ENCODE measurements around the gene CCNF. TPM values are rescaled to one million over a fixed set of nuclear protein-coding genes. Genes with fewer than 3 reads are reported as not detected.

The CCNF gene
- total RNA-seq, 1 experiment from 2014 or later: 35.8 TPM

- H3K27me3 ChIP-seq (ENCODE audit: control insufficient read depth, insufficient read depth, low read length): no peaks in the 10 kb centered on the region
- CTCF ChIA-PET: no interaction called here
- peak overlapping the region; percentile 61 to 76 for H3K4me3 ChIP-seq (ENCODE audit: low read depth in 2 of 2, low read length in 2 of 2)
- no peaks in the 10 kb centered on the region for H3K36me3 ChIP-seq (ENCODE audit: control insufficient read depth, insufficient read depth, low read length)
- no peak for TF ChIP-seq TCF7L2 (IDR thresholded peaks at IDR 0.05; ENCODE audit: low read depth, low read length)
- TF ChIP-seq CTCF (IDR thresholded peaks at IDR 0.05): no peak
- no peak for TF ChIP-seq SIN3A (IDR thresholded peaks at IDR 0.05; ENCODE audit: borderline replicate concordance, insufficient read depth, low read depth, low read length)
- no peak for TF ChIP-seq POLR2AphosphoS5 (IDR thresholded peaks at IDR 0.05; ENCODE audit: low read depth, low read length)
- no peak for TF ChIP-seq REST (IDR thresholded peaks at IDR 0.05; ENCODE audit: insufficient read depth in 1 of 2, low read depth in 2 of 2, low read length in 1 of 2)
- intact Hi-C loops (cut with micrococcal nuclease; ENCODE audit: unreplicated experiment): no loop called here
- POLR2A ChIA-PET: interaction anchor here (0.6 kb wide), 1 partner anchor 191 kb away, joined by 9 read pairs; no protein-coding TSS in a partner anchor
- ATAC-seq (no peak), DNase-seq (ENCODE audit: low read depth, low spot score) (no peak)
- no peaks in the 10 kb centered on the region for H3K9me3 ChIP-seq (ENCODE audit: control insufficient read depth, insufficient read depth, low read depth, low read length)
- peaks cover 23% of the 10 kb centered on the region for H3K4me1 ChIP-seq (ENCODE audit: control insufficient read depth, insufficient read depth, low read length)
- H3K27ac ChIP-seq (ENCODE audit: low read length): peak overlapping the region; percentile 84
- in situ Hi-C loops (cut with HindIII; ENCODE audit: low pct_unique_long_range_greater_than_20kb, low sequenced_read_pairs): no loop called here
- no TSS peak for BruUV-seq (replicated peaks)
Measured at GRCh38 chr16:2460391-2460713, 31.1 kb downstream of the CCNF start.

GRCh38 chr16:2460916-2461315, 31.7 kb downstream of the CCNF start:
- no peaks in the 10 kb centered on the region for H3K36me3 ChIP-seq (ENCODE audit: control insufficient read depth, insufficient read depth, low read length)
- H3K4me1 ChIP-seq (ENCODE audit: control insufficient read depth, insufficient read depth, low read length): peaks cover 23% of the 10 kb centered on the region
- intact Hi-C loops (cut with micrococcal nuclease; ENCODE audit: unreplicated experiment) (no loop called here), in situ Hi-C loops (cut with HindIII; ENCODE audit: low pct_unique_long_range_greater_than_20kb, low sequenced_read_pairs) (no loop called here)
- no peaks in the 10 kb centered on the region for H3K27me3 ChIP-seq (ENCODE audit: control insufficient read depth, insufficient read depth, low read length)
- H3K27ac ChIP-seq (ENCODE audit: low read length): peak overlapping the region; percentile 84
- ATAC-seq (no peak), DNase-seq (ENCODE audit: low read depth, low spot score) (no peak)
- ChIA-PET CTCF (no interaction called here), POLR2A (no interaction called here)
- TF ChIP-seq SIN3A (IDR thresholded peaks at IDR 0.05; ENCODE audit: borderline replicate concordance, insufficient read depth, low read depth, low read length) (no peak), REST (IDR thresholded peaks at IDR 0.05; ENCODE audit: insufficient read depth in 1 of 2, low read depth in 2 of 2, low read length in 1 of 2) (no peak), POLR2AphosphoS5 (IDR thresholded peaks at IDR 0.05; ENCODE audit: low read depth, low read length) (no peak), TCF7L2 (IDR thresholded peaks at IDR 0.05; ENCODE audit: low read depth, low read length) (no peak), CTCF (IDR thresholded peaks at IDR 0.05) (no peak)
- no peaks in the 10 kb centered on the region for H3K9me3 ChIP-seq (ENCODE audit: control insufficient read depth, insufficient read depth, low read depth, low read length)
- peak overlapping the region; percentile 61 to 76 for H3K4me3 ChIP-seq (ENCODE audit: low read depth in 2 of 2, low read length in 2 of 2)
- no TSS peak for BruUV-seq (replicated peaks)

Data from Panc1 (cell line).